Sigmoid colon (tissue), 7 donors: ENCODE data around the gene NMBR. TPM values are rescaled to one million over a fixed set of nuclear protein-coding genes. Genes with fewer than 3 reads are reported as not detected.
"Not testable (repeated sequence)": the region's sequence is repeated elsewhere in the genome, so short reads cannot be mapped to it uniquely, and the experiment has no call there.

Source experiments
- DNase-seq: peaks from one replicate; pipeline ENCODE4 v3.0.0-alpha.2; 2019
- H3K27ac ChIP-seq, 4 donors: fragments of 200-600 bp; sonication (generic); one replicate each; pipeline ENCODE4 v1.5.1; 2016 to 2019; ENCODE audit warnings: mild to moderate bottlenecking in 1 of 4
- H3K27me3 ChIP-seq, 3 donors: fragments of 200-600 bp; sonication (generic); one replicate each; pipeline ENCODE4 v1.5.1; 2019; ENCODE audit warnings: mild to moderate bottlenecking in 1 of 3
- H3K36me3 ChIP-seq, 4 donors: fragments of 200-600 bp; sonication (generic); one replicate each; pipeline ENCODE4 v1.5.1; 2016 to 2019
- H3K4me1 ChIP-seq, 4 donors: fragments of 200-600 bp; sonication (generic); one replicate each; pipeline ENCODE4 v1.5.1; 2017 to 2019
- H3K4me3 ChIP-seq, 4 donors: fragments of 200-600 bp; sonication (generic); one replicate each; pipeline ENCODE4 v1.5.1; 2017 to 2019; ENCODE audit warnings: mild to moderate bottlenecking in 2 of 4, moderate library complexity in 1 of 4
- H3K9me3 ChIP-seq, 4 donors: fragments of 200-600 bp in 3 of 4; sonication (generic) in 3 of 4; one replicate each; pipeline versions ENCODE4 v1.5.1 to v1.6.1; 2013 to 2019
- CTCF ChIP-seq, 4 experiments: fragments of 450-650 bp in 3 of 4; fragments of 200-600 bp in 1 of 4; IDR thresholded peaks; one replicate each; pipeline ENCODE4 v1.5.1; 2016 to 2019; ENCODE audit warnings: antibody characterized with exemption in 4 of 4, mild to moderate bottlenecking in 3 of 4, moderate library complexity in 2 of 4
- EP300 ChIP-seq, 4 donors: sonication (generic); formaldehyde crosslinking; IDR thresholded peaks; one replicate each; pipeline ENCODE4 v1.6.1; 2017; ENCODE audit warnings: antibody characterized with exemption in 4 of 4
- POLR2A ChIP-seq, 2 donors: fragments of 450-650 bp; IDR thresholded peaks; one replicate each; pipeline ENCODE4 v1.6.1; 2016; ENCODE audit warnings: antibody characterized with exemption in 2 of 2, mild to moderate bottlenecking in 2 of 2, moderate library complexity in 2 of 2
- POLR2AphosphoS5 ChIP-seq, 4 donors: sonication (generic); formaldehyde crosslinking; IDR thresholded peaks; one replicate each; pipeline ENCODE4 v1.6.1; 2017; ENCODE audit warnings: antibody characterized with exemption in 4 of 4
- WGBS, 2 donors: extraction: QIAGEN DNeasy Blood & Tissue Kit; methylation state at CpG; one replicate each; pipeline ENCODE4 v1.1.7; 2013; 5-methylcytosine and 5-hydroxymethylcytosine counted together
- intact Hi-C: fragments of 100-400 bp; cut with DNase I; formaldehyde crosslinking; loops from one replicate; pipeline ENCODE4 v1.15.1; 2023
- polyA plus RNA-seq, 3 donors: library from polyadenylated mRNA; stranded (reverse); fragments of 200-250 nt; gene quantifications; one replicate each; pipeline ENCODE4 v1.2.3, GENCODE V29; 2013
- total RNA-seq, 4 donors: library from RNA; depleted of rRNA; stranded (reverse); fragments of >200 nt; gene quantifications; one replicate each; pipeline ENCODE4 v1.1.0, GENCODE V29; 2016
- donor health status: healthy with polysubstance abuse.
- donor health status: Bipolar disorder and iron deficiency.
- donor health status: healthy.

NMBR gene
- total and polyA plus RNA-seq, 7 donors = not detected

DNA sequence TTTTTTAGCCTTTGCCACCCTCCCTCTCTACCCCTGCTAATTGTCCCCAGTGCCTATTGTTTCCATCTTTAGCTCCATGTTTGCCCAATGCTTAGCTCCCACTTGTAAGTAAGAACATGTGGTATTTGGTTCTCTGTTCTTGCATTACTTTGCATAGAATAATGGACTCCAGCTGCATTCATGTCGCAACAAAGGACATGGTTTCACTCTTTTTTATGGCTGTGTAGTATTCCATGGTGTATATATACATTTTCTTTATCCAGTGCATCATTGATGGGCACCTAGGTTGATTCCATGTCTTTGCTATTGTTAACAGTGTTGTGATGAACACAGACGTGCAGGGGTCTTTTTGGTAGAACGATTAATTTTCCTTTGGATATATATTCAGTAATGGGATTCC, 118.4 kb downstream of the NMBR start:
- Histone ChIP-seq H3K27ac (no peak overlapping the region), H3K27me3 (no peaks in the 10 kb centered on the region), H3K9me3 (peaks cover 0 to 5% (median 0%) of the 10 kb centered on the region in 4 donors), H3K4me1 (peaks cover 0 to 2% (median 0%) of the 10 kb centered on the region in 4 donors), H3K4me3 (no peak overlapping the region), H3K36me3 (no peaks in the 10 kb centered on the region)
- no peak for DNase-seq
- WGBS, 2 donors = 94% methylated on average over 3 of the region's 3 CpGs
- TF ChIP-seq CTCF (IDR thresholded peaks at IDR 0.05) (no peak), POLR2A (IDR thresholded peaks at IDR 0.05) (no peak), POLR2AphosphoS5 (IDR thresholded peaks at IDR 0.05) (no peak), EP300 (IDR thresholded peaks at IDR 0.05) (no peak)
- intact Hi-C loops = no loop called here

DNA sequence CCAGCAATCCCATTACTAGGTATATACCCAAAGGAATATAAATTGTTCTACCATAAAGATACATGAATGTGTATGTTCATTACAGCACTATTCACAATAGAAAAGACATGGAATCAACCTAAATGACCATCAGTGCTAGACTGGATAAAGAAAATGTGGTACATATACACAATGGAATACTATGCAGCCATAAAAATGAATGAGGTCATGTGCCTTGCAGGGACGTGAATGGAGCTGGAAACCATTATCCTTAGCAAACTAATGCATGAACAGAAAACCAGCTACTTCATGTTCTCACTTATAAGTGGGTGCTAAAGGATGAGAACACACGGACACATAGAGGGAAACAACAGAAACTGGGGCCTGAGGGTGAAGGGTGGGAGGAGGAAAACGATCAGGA, 119.1 kb downstream of the NMBR start:
- DNase-seq, H3K9me3 ChIP-seq, intact Hi-C loops, H3K4me1 ChIP-seq, H3K27ac ChIP-seq, H3K27me3 ChIP-seq, H3K36me3 ChIP-seq, H3K4me3 ChIP-seq: not testable (repeated sequence)
- 76 to 84% methylated on average over 3 of the region's 3 CpGs for WGBS, 2 donors

GRCh38 chr6:142027074-142027473, 119.8 kb downstream of the NMBR start:
- WGBS, 2 donors = 76 to 87% methylated on average over 3 of the region's 3 CpGs
- H3K36me3 ChIP-seq = no peaks in the 10 kb centered on the region
- intact Hi-C loops = no loop called here
- peaks cover 0 to 5% (median 0%) of the 10 kb centered on the region in 4 donors for H3K9me3 ChIP-seq
- DNase-seq = no peak
- H3K27ac ChIP-seq = no peak overlapping the region
- H3K4me1 ChIP-seq = peaks cover 0 to 8% (median 0%) of the 10 kb centered on the region in 4 donors
- TF ChIP-seq CTCF (IDR thresholded peaks at IDR 0.05) = no peak
- no peak for TF ChIP-seq POLR2AphosphoS5 (IDR thresholded peaks at IDR 0.05)
- no peak for TF ChIP-seq EP300 (IDR thresholded peaks at IDR 0.05)
- no peak for TF ChIP-seq POLR2A (IDR thresholded peaks at IDR 0.05)
- H3K4me3 ChIP-seq = no peak overlapping the region
- H3K27me3 ChIP-seq = no peaks in the 10 kb centered on the region

- H3K9me3 ChIP-seq = peaks cover 0 to 5% (median 0%) of the 10 kb centered on the region in 4 donors
- no peak overlapping the region for H3K4me3 ChIP-seq
- intact Hi-C loops = no loop called here
- DNase-seq = no peak
- TF ChIP-seq CTCF (IDR thresholded peaks at IDR 0.05) = no peak
- TF ChIP-seq EP300 (IDR thresholded peaks at IDR 0.05) = no peak
- TF ChIP-seq POLR2AphosphoS5 (IDR thresholded peaks at IDR 0.05) = no peak
- TF ChIP-seq POLR2A (IDR thresholded peaks at IDR 0.05) = no peak
- H3K27ac ChIP-seq = no peak overlapping the region
- no peaks in the 10 kb centered on the region for H3K36me3 ChIP-seq
- no peaks in the 10 kb centered on the region for H3K27me3 ChIP-seq
- peaks cover 0 to 8% (median 0%) of the 10 kb centered on the region in 4 donors for H3K4me1 ChIP-seq
Measured at GRCh38 chr6:142026471-142026870, 120.5 kb downstream of the NMBR start.

Other genes with a start within 250 kb of the NMBR start
- not detected for gene GJE1, start 14.2 kb downstream of the NMBR start, total RNA-seq
- gene GJE1, start 14.2 kb downstream of the NMBR start, polyA plus RNA-seq = not detected
- 10 to 100 TPM; 33.3 to 46.2 (median 36.6) TPM for gene VTA1, start 141 bp upstream of the NMBR start, total RNA-seq
- 10 to 100 TPM; 37.0 to 62.0 (median 49.9) TPM for gene VTA1, start 141 bp upstream of the NMBR start, polyA plus RNA-seq
- 10 to 100 TPM; 12.6 to 17.6 (median 15.4) TPM for gene ADGRG6, start 154.9 kb upstream of the NMBR start, total RNA-seq
- 1 to 10 TPM in 2 of 3 donors, under 1 TPM in 1; 0.60 to 5.5 (median 1.2) TPM for gene ADGRG6, start 154.9 kb upstream of the NMBR start, polyA plus RNA-seq